GM20431 (cell line): ENCODE results near the gene FIBCD1.
"Not testable (repeated sequence)": the region's sequence is repeated elsewhere in the genome, so short reads cannot be mapped to it uniquely, and the experiment has no call there.

Experiments used
- in situ Hi-C: fragments of 300-500 bp; cut with MseI, MboI; formaldehyde crosslinking; loops from one replicate; pipeline ENCODE4 v1.15.0; 2020; ENCODE audit warnings: low sequenced_read_pairs; ENCODE audit not compliant: unreplicated experiment

Gene FIBCD1

DNA sequence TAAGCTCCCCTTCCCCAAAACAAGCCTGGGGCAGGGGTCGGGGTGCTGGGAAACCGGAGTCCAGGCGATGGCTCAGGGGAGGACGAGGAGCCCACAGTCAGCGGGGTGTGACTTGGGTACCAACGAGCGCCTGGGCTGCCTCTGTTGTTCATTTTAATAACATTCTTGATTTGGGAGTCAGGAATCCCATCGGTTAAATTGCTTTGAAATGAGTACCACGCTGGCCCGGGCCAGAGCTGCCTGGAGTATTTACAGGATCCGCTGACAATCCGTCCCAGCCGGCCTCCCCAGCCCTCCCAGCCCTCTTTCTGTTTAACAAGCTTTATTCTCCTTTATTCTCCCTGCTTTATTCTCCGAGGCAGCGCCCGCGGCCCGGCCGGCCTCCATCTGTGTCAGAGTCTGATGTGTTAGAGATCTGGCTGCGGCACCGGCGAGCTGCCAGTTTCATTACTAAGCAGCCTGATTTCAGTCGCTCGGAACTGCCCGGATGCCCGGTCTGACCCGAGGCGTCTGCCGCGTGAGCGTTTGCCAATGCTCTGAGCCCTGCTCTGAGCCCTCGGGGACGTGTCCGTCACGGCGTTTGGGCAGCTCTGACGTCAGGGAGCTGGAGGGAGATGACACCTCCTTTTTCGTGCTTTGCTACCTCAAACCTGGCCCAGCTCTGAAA is 26.0 kb downstream of the FIBCD1 start:
- in situ Hi-C loops = no loop called here

DNA sequence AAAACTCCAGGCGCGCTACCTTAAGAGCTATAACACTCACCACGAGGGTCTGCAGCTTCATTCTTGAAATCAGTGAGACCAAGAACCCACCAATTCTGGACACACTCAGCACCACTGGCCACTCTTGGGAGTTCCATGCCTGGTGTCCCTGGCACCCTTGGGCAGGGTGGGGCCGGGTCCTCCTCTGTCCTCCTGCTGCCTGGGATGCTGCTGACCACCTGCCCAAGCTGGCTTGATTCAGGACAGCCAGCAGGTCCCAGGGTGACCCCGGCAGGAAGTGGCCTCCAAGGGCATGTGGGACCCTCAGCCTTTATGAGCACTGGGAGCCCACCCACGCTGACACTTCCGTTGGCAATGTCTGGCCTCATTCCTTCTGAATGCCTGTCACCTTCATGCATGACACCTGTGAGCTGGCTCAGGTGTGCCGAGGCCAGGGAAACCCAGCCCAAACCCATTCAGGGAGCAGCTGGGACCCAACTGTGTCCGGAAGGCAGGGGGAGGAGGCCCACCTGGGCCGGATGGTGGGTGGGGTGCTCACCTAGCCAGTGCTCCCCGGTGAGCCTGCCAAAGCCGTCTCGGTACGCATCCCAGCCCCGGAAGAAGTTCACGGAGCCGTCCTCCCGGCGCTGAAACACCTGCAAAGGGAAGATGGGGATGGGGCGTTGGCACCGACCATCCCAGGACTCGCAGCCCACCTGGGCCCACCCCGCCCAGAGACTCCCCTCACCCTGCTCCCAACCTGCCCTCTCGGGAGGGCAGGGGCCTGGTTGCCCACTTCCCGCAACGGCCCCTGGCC is 27.6 kb downstream of the FIBCD1 start:
- in situ Hi-C loops = no loop called here

DNA sequence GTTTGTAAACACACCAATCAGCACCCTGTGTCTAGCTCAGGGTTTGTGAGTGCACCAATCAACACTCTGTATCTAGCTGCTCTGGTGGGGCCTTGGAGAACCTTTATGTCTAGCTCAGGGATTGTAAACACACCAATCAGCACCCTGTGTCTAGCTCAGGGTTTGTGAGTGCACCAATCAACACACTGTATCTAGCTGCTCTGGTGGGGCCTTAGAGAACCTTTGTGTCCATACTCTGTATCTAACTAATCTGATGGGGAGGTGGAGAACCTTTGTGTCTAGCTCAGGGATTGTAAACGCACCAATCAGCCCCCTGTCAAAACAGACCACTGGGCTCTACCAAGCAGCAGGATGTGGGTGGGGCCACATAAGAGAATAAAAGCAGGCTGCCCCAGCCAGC is 28.4 kb downstream of the FIBCD1 start:
- in situ Hi-C loops = not testable (repeated sequence)

DNA sequence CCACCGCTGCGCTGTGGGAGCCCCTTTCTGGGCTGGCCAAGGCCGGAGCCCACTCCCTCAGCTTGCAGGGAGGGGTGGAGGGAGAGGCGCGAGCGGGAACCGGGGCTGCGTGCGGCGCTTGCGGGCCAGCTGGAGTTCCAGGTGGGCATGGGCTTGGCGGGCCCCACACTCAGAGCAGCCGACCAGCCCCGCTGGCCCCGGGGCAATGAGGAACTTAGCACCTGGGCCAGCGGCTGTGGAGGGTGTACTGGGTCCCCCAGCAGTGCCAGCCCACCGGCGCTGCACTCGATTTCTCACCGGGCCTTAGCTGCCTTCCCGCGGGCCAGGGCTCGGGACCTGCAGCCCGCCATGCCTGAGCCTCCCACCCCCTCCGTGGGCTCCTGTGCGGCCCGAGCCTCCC is 29.0 kb downstream of the FIBCD1 start:
- in situ Hi-C loops = not testable (repeated sequence)

DNA sequence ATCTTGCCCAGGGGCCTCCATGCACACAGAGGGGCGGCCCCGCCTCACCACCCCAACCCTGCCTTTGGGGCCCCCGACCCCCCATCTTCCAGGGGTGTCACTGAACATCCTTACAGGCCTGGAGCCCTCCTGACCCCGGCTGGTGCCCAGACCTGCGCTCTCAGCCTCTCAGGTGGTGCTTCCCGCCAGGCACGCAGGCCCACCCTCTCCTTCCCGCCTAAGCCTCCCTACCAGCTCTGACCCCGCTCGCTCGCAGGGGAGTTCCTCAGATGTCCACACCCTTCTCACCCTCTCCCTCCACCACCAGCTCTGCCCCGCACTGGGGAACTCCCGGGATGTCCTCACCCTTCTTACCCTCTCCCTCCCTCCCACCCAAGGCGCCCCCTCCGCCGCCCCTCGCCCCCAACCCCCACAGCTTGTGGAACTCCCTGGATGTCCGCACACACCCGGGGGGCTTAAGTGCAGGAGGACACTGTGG is 30.1 kb downstream of the FIBCD1 start:
- in situ Hi-C loops = no loop called here

DNA sequence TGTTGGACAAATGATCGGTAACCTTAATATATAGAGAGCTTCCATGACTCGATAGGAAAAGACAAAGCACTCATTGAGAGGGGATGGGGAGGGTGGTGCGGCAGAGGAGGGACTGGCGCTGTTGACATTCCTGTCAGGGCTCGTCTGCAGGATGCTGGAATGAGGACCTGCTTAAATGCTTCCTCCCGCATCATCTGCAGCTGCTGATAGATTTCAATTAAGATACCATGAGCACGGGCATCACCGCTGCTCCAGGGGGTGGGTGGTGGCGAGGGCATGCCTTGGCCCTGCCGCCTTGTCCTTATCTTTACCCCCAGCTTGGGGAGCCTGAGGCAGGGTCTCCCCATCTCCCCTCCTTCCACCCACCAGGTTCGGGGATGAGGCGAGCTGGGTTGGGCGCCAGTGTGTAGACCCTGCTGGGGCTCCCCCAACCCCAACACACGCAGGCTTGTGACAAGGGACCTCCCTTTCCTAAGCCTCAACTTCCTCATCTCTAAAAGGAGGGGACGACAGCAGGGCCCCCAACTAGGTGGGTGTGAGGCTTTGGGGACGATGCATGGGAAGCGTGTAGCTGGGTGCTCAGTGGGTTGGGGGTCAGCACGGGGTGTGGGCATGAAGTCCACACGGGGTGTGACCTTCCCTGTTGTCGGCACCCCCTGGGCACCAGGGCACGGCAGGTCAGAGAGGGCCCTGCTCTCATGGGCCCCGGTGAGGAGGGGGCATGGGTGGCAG is 30.7 kb downstream of the FIBCD1 start:
- in situ Hi-C loops = no loop called here

DNA sequence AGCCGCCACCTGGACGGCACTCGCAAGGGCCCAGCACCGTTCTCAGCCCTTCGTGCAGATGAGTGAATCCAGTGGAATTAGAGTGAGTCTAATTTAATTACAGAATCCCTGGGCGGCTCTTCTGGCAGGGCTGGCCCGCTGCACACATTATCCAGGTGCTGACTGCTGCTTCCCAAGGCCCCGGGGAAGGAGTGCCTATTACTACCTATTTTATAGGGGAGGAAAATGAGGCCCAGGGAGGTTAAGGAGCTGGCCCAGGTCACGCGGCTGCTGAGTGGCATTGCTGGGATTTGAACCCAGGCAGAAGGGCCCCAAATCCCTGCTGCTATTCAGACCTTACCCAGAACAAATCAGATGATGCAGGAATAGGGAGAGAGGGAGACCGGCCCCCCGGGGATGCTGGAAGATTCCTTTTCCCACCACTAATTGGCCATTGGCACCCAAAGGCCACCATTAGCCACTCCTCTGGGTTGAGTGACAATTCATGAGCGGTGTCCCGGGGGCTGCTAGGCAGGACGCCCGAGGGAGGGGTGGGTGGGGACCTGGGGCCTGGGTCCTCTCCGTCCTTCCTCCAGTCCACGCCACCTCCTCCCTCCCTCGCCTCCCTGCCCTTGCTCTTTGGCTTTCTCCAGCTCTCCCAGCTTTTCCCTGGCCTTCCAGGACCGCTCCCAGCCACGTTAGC is 32.2 kb downstream of the FIBCD1 start:
- in situ Hi-C loops = no loop called here

DNA sequence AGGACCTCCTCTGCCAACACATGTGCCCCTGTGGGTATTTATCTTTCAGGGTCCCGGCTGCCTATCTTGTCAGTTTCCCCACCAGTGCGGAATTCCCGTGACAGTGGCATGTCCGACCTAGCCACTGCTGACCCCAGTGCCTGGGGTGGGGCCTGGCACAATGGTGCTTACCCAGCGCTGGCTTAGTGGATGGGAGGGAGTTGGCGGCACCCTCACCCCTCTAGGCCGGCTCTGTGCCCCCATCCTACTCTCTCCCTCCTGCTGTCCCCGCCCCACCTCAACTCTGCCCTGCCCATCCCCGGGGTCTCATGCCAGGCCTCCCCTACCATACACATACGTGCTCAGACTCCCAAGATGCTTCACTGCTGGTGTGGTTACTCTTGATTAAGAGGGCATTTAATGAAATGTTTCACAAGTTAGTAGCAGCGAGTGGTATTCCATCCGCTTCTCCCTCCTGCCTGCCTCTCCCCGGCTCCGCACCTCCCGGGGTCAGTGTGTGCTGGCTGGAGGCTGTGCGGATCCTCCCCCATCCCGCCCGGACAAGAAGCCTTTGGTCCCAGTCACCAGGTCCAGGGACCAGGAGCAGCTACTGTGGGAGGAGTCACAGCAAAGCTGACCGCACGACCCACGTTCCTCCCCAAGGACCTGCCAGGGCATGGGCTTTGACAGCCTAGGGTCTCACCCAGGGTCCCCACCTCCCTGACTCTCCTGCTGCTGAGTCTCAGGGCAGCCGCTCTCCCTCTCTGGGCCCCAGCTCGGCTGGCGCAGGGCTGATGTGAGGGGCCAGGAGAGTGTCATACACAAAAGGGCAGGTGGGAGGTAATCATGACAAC is 32.9 kb downstream of the FIBCD1 start:
- in situ Hi-C loops = no loop called here

DNA sequence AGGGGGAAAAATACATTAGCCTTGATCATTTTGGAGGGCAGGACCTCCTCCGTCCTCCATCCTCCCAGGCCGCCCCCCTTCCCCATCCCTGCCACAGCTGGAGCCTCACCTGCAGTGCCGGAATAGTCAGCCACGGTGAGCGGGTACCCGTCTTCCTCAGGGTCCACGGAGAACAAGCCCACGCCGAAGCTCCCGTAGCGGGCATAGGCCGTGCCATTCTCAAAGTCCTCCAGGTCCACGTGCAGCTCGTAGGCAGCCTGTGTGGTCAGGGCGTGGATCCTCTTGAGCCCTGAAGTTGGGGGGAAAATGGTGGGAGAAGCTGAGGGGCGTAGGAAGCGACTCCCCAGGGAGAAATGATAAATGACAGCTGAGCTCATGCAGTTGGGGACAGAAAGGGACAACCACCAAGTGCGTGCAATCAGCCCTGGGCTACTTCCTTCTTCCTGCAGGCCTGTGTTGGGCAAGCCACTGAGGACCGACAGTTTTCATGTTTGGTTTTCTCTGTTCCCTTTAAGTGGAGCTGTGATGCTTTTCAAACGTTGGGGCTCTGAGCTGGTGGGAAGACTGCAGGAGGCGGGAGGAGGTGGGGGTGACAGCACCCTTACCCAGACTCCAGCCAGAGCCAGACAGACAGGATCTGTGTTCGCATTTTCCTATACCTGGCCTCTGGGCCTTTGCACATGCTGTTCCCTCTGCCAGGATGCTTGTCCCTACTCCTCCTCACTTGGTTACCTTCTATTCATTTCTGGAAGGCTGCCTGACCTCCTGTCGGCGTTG is 33.7 kb downstream of the FIBCD1 start:
- in situ Hi-C loops = no loop called here

DNA sequence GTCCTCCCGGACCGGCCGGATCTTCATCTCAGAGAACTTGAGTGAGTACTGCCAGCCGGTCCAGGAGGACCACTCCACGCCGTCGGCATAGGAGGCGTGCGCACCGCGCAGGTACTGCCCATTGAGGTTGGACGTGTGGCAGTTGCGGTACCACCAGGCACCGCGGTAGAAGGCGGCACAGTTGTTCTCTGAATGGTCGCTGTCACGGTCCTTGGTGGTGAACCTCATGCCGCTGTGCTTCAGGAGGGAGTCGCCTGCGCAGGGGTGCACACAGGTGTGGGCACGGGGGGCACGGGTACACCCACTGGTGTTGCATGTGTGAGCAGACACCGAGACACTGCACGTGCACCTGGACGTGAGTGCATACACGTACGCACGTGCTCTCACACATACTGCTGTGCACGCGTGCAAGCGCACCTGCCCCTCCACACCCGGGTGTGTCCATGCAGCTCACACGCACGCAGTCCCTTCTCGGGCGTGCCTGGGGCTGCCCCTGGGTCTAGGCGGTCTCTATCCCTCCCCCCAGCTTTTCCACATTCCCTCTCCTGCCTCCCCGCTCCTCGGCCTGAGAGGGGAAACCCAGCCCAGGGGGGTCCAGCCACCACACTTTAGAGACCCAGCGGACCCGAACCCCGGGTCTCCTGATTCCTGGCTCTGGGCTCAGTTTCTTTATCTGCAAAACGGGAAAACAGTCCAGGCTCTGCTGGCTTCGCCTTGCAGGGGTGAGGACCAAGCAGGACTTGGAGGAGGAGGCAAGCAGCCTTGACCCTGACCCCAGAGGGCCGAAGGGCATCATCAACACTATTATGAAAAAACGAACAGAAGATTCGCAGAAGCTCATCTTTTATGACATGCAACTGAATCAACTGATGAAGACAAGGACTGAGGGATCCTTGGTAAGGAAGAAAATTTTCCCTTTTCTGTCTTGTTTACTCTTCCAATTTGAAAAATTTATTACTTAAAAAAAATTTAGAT is 34.7 kb downstream of the FIBCD1 start:
- in situ Hi-C loops = no loop called here

DNA sequence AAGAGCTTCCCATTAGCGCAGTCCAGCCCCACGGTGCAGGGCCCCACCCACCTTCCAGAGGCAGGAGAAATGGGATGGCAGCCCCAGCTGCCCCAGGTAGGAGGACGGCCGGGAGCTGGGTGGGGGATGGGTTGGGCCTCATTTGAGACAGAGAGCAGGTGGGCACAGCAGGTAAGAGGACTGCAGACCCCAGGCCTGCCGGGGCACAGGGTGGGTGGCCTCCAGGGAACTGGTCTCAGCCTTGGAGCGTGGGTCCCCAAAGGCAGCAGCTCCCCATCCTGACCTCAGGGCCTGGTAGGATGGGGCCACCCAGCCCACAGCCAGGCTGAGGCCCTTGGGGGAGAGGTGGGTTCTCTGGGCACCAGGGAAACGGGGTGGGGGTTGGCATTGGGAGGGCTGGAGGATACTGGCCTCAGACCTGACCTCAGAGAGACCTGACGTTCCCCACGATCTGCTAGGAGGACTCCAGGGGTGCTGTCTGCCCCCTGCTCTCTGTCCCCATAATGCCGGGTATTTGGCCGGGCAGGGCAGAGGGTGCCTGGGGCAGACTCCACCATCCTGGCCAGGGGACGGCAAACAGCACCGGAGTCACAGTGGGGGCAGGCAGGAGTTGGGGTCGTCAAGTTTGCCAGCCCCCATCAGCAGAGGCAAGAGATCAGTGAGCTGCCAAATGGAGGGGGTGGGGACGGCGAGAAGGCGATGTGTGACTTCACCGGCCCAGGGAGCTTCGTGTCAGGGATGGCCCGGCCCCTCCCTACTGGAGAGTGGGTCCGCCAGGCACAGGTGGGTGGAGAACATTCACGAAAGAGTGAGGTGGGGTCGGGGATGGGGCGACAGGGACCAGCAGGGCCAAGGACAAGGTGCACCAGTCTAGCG is 35.6 kb downstream of the FIBCD1 start:
- in situ Hi-C loops = no loop called here

DNA sequence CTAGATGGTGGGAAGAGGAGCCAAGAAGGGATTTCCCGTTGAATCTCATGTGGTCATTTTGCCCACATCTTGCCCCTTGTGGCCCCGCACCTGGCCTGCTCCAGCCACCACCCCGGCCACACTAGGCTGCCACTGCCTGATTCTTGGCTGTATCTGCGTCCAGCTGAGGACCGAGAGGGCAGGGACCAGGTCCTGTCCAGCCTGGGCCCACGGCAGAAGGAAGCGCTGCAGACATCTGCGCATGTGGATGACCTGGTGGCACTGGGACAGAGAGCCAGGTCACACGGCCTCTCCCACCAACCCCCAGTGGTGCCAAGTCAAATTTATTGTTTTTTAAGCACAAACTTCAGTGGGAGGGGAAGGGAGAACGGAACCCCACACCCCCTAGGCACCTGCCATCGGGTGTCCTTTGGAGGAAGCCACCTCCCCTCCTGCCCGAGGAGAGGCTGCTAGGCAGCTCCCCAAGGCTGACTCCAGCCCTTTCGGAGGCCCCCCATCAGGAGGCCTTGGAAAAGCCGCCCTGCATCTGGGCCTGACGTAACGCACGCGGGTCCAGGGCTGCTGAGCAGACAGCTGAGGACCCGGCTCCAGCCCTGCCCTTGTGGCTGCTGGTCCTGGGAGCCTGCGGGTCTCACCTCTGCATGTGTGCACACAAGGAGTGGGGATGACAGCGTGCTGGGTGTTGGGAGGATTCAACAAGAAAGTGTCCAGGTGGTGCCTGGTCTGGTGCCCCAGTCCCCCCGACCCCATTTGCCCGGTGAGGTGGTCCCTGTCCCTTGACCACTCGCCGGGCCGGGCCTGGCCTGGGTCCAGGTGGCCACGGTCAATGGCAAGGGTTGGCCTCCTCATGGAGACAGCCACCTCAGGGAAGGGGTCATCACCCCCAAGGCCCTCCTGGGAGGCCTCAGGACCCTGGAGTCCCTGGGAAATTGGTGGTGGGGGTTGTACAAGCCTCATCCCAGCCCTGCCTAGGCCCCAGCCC is 36.6 kb downstream of the FIBCD1 start:
- in situ Hi-C loops = no loop called here

DNA sequence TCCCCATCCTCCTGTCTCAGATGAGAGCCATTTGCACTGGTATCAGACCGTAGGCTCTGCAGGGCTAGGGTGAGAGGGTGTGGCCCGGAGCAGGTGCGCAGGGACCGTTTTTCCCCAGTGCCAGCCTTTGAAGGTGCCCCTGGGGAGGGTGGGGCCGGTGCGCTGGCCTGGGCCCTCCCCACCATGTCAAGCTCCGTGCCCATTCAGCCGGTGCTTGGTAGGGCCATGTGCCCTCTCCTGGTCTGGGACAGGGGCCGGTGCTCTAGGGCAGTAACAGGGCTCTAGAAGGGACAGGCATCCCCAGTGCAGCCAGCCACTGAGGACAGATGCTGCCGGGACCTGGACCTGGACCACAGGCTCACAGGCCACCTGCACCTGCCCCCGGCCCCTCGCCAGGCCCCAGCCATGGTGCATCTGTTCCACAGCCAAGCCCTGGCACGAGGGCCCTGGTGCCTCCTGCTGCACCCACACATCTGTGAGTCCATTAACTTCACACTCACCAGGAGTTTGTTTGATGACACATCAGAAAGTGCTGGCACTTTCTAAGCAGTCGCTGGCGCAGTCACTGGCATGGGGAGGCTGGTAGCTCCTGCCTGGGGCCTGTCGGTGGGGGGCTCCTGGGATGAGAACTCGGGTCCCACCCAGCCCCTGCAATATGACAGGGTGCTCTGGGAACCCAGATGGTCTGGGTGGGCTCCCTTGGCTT is 37.4 kb downstream of the FIBCD1 start:
- in situ Hi-C loops = no loop called here

DNA sequence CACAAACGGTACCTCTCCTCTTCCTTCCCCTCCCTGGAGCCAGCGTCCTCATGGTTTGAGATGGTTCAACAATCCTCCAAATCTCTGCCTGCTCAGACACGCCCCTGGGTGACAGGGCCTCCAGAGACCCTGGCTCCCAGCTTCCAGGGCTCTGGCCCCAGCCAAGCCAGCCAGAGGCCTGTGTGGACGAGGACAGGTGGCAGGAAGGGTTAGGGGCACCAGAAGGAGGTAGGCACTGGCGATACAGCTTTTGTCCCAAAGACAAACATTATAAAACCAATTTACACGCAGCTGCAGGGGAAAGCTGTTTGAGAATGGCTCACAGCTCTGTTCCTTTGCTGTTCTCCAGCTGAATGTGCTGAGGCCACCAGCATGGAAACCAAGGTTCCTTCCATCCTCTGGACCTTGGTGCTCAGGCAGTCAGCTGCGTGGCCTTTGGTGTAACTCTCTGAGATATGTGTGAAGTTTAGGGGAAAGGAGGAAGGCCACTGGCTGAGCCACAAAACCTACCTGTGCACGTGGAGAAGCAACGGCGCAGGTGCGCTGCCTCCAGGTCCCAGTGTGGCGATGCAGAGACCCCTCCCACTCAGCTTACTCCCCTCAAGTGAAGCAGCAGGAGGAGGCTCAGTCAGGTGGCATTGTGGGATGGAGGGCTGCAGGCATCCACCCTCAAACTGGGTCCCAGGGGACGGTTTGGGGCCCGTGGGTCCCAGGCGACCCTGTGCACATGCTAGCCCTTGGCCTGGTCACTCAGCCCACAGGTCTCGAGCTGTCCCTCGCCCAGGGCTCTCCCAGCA is 38.1 kb downstream of the FIBCD1 start:
- in situ Hi-C loops = no loop called here
